Kidney (tissue), 14 donors: Measurements from ENCODE around the gene ADAMTS12. TPM values are rescaled to one million over a fixed set of nuclear protein-coding genes. Genes with fewer than 3 reads are reported as not detected.

Source experiments
- DNase-seq, 5 donors: peaks; one replicate each; pipeline ENCODE4 v3.0.0-alpha.2; 2013 to 2020
- FAIRE-seq: peaks from 2 replicates; lab custom pipeline; 2012; peaks lifted over from hg19 to GRCh38; lab: Jason Lieb, UNC
- H3K27ac ChIP-seq, 2 donors: one replicate each; pipeline ENCODE4 v1.7.0; 2013; ENCODE audit warnings: low read depth in 2 of 2, low read length in 2 of 2, inconsistent platforms in 1 of 2
- H3K27me3 ChIP-seq: one replicate; pipeline ENCODE4 v1.7.1; 2013; ENCODE audit warnings: low read length, inconsistent platforms; ENCODE audit not compliant: control insufficient read depth, insufficient read depth
- H3K36me3 ChIP-seq, 3 donors: one replicate each; pipeline versions ENCODE4 v1.7.0 to v1.7.1; 2013; ENCODE audit warnings: low read length in 3 of 3, control low read depth in 1 of 3, inconsistent platforms in 1 of 3; ENCODE audit not compliant: insufficient read depth in 3 of 3, control insufficient read depth in 2 of 3
- H3K4me1 ChIP-seq, 3 donors: one replicate each; pipeline versions ENCODE4 v1.7.0 to v1.7.1; 2013; ENCODE audit warnings: low read length in 3 of 3, inconsistent platforms in 1 of 3, low read depth in 1 of 3; ENCODE audit not compliant: control insufficient read depth in 2 of 3, insufficient read depth in 2 of 3
- H3K4me3 ChIP-seq, 3 donors: one replicate each; pipeline versions ENCODE4 v1.7.0 to v1.8.1; 2013; ENCODE audit warnings: low read length in 3 of 3, control low read depth in 1 of 3, inconsistent platforms in 1 of 3
- H3K9ac ChIP-seq, 3 donors: one replicate each; pipeline versions ENCODE4 v1.7.0 to v1.7.1; 2013; ENCODE audit warnings: low read length in 3 of 3, control low read depth in 1 of 3, inconsistent platforms in 1 of 3
- H3K9me3 ChIP-seq, 3 donors: one replicate each; pipeline versions ENCODE4 v1.7.0 to v1.7.1; 2013; ENCODE audit warnings: low read length in 3 of 3, control low read depth in 1 of 3, inconsistent platforms in 1 of 3; ENCODE audit not compliant: control insufficient read depth in 2 of 3, insufficient read depth in 1 of 3
- intact Hi-C: fragments of 100-400 bp; cut with DNase I; formaldehyde crosslinking; loops from one replicate; pipeline ENCODE4 v1.11.1; 2022
- polyA plus RNA-seq: library from polyadenylated mRNA; stranded (reverse); fragments of 350-450 nt; fragmentation: Illumina TruSeq; extraction: RNeasy Lipid Tissue Mini Kit (QIAGEN cat#74804); gene quantifications from one replicate; pipeline ENCODE4 v1.2.3, GENCODE V29; 2014; ENCODE audit warnings: low read depth, low replicate concordance; ENCODE audit not compliant: insufficient read depth
- total RNA-seq: library from RNA; stranded (reverse); fragmentation: NEBNext Ultra II Directional; extraction: Animal tissue kit (Norgen Biotek cat#: 25700); gene quantifications from one replicate; pipeline ENCODE4 v1.2.1, GENCODE V29; 2021
- TF ChIP-seq, protein P1 (sequence below): IDR thresholded peaks from 3 replicates; pipeline ENCODE4 v1.5.1; 2012; ENCODE audit warnings: mild to moderate bottlenecking, moderate library complexity, borderline replicate concordance; ENCODE audit not compliant: insufficient read depth; ENCODE audit errors: extremely low read depth
- donor health status: control.
- donor health status: control.
- donor health status: control.
- donor health status: control.
- donor health status: control.
- donor health status: DM: yes; HTN: yes; CAD: no.
- donor health status: Normal renal cell carcinoma (clear cell type).

Gene ADAMTS12
- total and polyA plus RNA-seq, 2 donors from 2014 or later = 0.75 to 2.0 TPM

- no peaks in the 10 kb centered on the region for H3K36me3 ChIP-seq
- TF ChIP-seq, protein P1, sequence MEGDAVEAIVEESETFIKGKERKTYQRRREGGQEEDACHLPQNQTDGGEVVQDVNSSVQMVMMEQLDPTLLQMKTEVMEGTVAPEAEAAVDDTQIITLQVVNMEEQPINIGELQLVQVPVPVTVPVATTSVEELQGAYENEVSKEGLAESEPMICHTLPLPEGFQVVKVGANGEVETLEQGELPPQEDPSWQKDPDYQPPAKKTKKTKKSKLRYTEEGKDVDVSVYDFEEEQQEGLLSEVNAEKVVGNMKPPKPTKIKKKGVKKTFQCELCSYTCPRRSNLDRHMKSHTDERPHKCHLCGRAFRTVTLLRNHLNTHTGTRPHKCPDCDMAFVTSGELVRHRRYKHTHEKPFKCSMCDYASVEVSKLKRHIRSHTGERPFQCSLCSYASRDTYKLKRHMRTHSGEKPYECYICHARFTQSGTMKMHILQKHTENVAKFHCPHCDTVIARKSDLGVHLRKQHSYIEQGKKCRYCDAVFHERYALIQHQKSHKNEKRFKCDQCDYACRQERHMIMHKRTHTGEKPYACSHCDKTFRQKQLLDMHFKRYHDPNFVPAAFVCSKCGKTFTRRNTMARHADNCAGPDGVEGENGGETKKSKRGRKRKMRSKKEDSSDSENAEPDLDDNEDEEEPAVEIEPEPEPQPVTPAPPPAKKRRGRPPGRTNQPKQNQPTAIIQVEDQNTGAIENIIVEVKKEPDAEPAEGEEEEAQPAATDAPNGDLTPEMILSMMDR = no peak
- H3K4me1 ChIP-seq = no peaks in the 10 kb centered on the region
- H3K4me3 ChIP-seq = no peak overlapping the region
- no peak overlapping the region for H3K9ac ChIP-seq
- H3K27me3 ChIP-seq = no peaks in the 10 kb centered on the region
- FAIRE-seq (no peak), DNase-seq (peak in 1 of 5 donors; percentile 29)
- no peaks in the 10 kb centered on the region for H3K9me3 ChIP-seq
- no peak overlapping the region for H3K27ac ChIP-seq
- intact Hi-C loops = no loop called here
Measured at GRCh38 chr5:33713136-33713765, 178.5 kb downstream of the ADAMTS12 start.

- Histone ChIP-seq H3K27ac (no peak overlapping the region), H3K4me3 (no peak overlapping the region), H3K4me1 (no peaks in the 10 kb centered on the region), H3K9me3 (no peaks in the 10 kb centered on the region), H3K36me3 (no peaks in the 10 kb centered on the region), H3K9ac (no peak overlapping the region), H3K27me3 (no peaks in the 10 kb centered on the region)
- intact Hi-C loops = no loop called here
- FAIRE-seq = no peak
- TF ChIP-seq, protein P1 = no peak
- DNase-seq = no peak
Measured at GRCh38 chr5:33712664-33713063, 179.1 kb downstream of the ADAMTS12 start.

GRCh38 chr5:33711094-33711679, 180.6 kb downstream of the ADAMTS12 start:
- Histone ChIP-seq H3K9me3 (no peaks in the 10 kb centered on the region), H3K4me3 (no peak overlapping the region), H3K27ac (no peak overlapping the region), H3K36me3 (no peaks in the 10 kb centered on the region), H3K4me1 (no peaks in the 10 kb centered on the region), H3K27me3 (no peaks in the 10 kb centered on the region), H3K9ac (no peak overlapping the region)
- TF ChIP-seq, protein P1 = no peak
- FAIRE-seq = no peak
- DNase-seq = peak in 1 of 5 donors; percentile 27
- intact Hi-C loops = no loop called here
